Trophoblast cell (in vitro differentiated cells and primary cell): ENCODE results near the gene SHROOM1.
A peak's percentile ranks its signal among the peaks of the same experiment; 100 is the strongest.
"Not testable (repeated sequence)": the region's sequence is repeated elsewhere in the genome, so short reads cannot be mapped to it uniquely, and the experiment has no call there.

Experiments used
- DNase-seq, 2 donors: peaks; one replicate each; pipeline ENCODE4 v3.0.0-alpha.2; 2016
- H2AFZ ChIP-seq: 2 replicates; pipeline ENCODE4 v1.6.1; 2013; ENCODE audit warnings: low read length, moderate library complexity, mild to moderate bottlenecking; ENCODE audit not compliant: insufficient read depth, poor library complexity
- H2AK5ac ChIP-seq: 2 replicates; pipeline ENCODE4 v1.6.1; 2013; ENCODE audit warnings: mild to moderate bottlenecking, low read length
- H2BK120ac ChIP-seq: 2 replicates; pipeline ENCODE4 v1.6.1; 2013; ENCODE audit warnings: low read length, mild to moderate bottlenecking, moderate library complexity; ENCODE audit not compliant: insufficient read depth, poor library complexity
- H2BK12ac ChIP-seq: 2 replicates; pipeline ENCODE4 v1.6.1; 2013; ENCODE audit warnings: mild to moderate bottlenecking, low read length, moderate library complexity
- H2BK5ac ChIP-seq: 2 replicates; pipeline ENCODE4 v1.6.1; 2013; ENCODE audit warnings: low read length, low read depth, moderate library complexity, mild to moderate bottlenecking; ENCODE audit not compliant: poor library complexity
- H3K14ac ChIP-seq: 2 replicates; pipeline ENCODE4 v1.6.1; 2013; ENCODE audit warnings: mild to moderate bottlenecking, low read length
- H3K18ac ChIP-seq: 2 replicates; pipeline ENCODE4 v1.6.1; 2013; ENCODE audit warnings: mild to moderate bottlenecking, low read length
- H3K23ac ChIP-seq: 2 replicates; pipeline ENCODE4 v1.6.1; 2013; ENCODE audit warnings: low read length
- H3K27ac ChIP-seq: 2 replicates; pipeline ENCODE4 v1.5.1; 2013; ENCODE audit warnings: low read depth, mild to moderate bottlenecking, inconsistent platforms, low read length, moderate library complexity
- H3K27me3 ChIP-seq: 2 replicates; pipeline ENCODE4 v1.6.1; 2013; ENCODE audit warnings: inconsistent platforms, mild to moderate bottlenecking, low read length, moderate library complexity; ENCODE audit not compliant: insufficient read depth
- H3K36me3 ChIP-seq, 2 experiments: 1 replicate in 1 of 2; 2 replicates in 1 of 2; pipeline ENCODE4 v1.6.1; 2013; ENCODE audit warnings: low read length in 2 of 2, mild to moderate bottlenecking in 2 of 2, moderate library complexity in 1 of 2; ENCODE audit not compliant: insufficient read depth in 2 of 2, control insufficient read depth in 1 of 2
- H3K4ac ChIP-seq: 2 replicates; pipeline ENCODE4 v1.6.1; 2013; ENCODE audit warnings: low read depth, mild to moderate bottlenecking, low read length, moderate library complexity
- H3K4me1 ChIP-seq, 2 experiments: 1 replicate in 1 of 2; 2 replicates in 1 of 2; pipeline ENCODE4 v1.6.1; 2013; ENCODE audit warnings: low read length in 2 of 2, mild to moderate bottlenecking in 2 of 2, moderate library complexity in 1 of 2; ENCODE audit not compliant: insufficient read depth in 2 of 2, control insufficient read depth in 1 of 2
- H3K4me2 ChIP-seq: 2 replicates; pipeline ENCODE4 v1.6.1; 2013; ENCODE audit warnings: inconsistent platforms, mild to moderate bottlenecking, low read length, moderate library complexity
- H3K4me3 ChIP-seq: 2 replicates; pipeline ENCODE4 v1.5.1; 2013; ENCODE audit warnings: mild to moderate bottlenecking, low read depth, low read length, inconsistent platforms
- H3K79me1 ChIP-seq: one replicate; pipeline ENCODE4 v1.6.1; 2013; ENCODE audit warnings: low read length
- H3K79me2 ChIP-seq: 2 replicates; pipeline ENCODE4 v1.6.1; 2013; ENCODE audit warnings: low read length, mild to moderate bottlenecking; ENCODE audit not compliant: control insufficient read depth, insufficient read depth, poor library complexity
- H3K9ac ChIP-seq: 2 replicates; pipeline ENCODE4 v1.6.1; 2013; ENCODE audit warnings: mild to moderate bottlenecking, low read length
- H3K9me3 ChIP-seq: 2 replicates; pipeline ENCODE4 v1.6.1; 2013; ENCODE audit warnings: low read depth, mild to moderate bottlenecking, control low read depth, inconsistent platforms, low read length; ENCODE audit not compliant: insufficient read depth
- H4K12ac ChIP-seq: 2 replicates; pipeline ENCODE4 v1.6.1; 2013; ENCODE audit warnings: low read depth, mild to moderate bottlenecking, low read length, moderate library complexity
- H4K8ac ChIP-seq: 2 replicates; pipeline ENCODE4 v1.6.1; 2013; ENCODE audit warnings: low read depth, mild to moderate bottlenecking, low read length, moderate library complexity
- H4K91ac ChIP-seq: one replicate; pipeline ENCODE4 v1.6.1; 2013; ENCODE audit warnings: low read depth, mild to moderate bottlenecking, low read length, moderate library complexity
- WGBS: extraction: QIAGEN DNeasy Blood & Tissue Kit; methylation state at CpG from one replicate; pipeline ENCODE4 v1.1.7; 2013; ENCODE audit warnings: missing lambda C conversion rate; ENCODE audit not compliant: insufficient read length, insufficient coverage; ENCODE audit errors: extremely low coverage; 5-methylcytosine and 5-hydroxymethylcytosine counted together

The SHROOM1 gene

GRCh38 chr5:132856011-132856410, 25.6 kb upstream of the SHROOM1 start:
- no peak for DNase-seq
- no peaks in the 10 kb centered on the region for H3K79me1 ChIP-seq
- no peaks in the 10 kb centered on the region for H3K79me2 ChIP-seq
- no peak overlapping the region for H4K8ac ChIP-seq
- no peaks in the 10 kb centered on the region for H3K4me1 ChIP-seq
- no peak overlapping the region for H3K18ac ChIP-seq
- no peak overlapping the region for H2BK5ac ChIP-seq
- no peaks in the 10 kb centered on the region for H3K27me3 ChIP-seq
- no peak overlapping the region for H3K4me2 ChIP-seq
- no peak overlapping the region for H4K91ac ChIP-seq
- H3K27ac ChIP-seq: no peak overlapping the region
- H2AK5ac ChIP-seq: no peak overlapping the region
- H3K9ac ChIP-seq: no peak overlapping the region
- H2BK120ac ChIP-seq: no peak overlapping the region
- no peaks in the 10 kb centered on the region for H3K9me3 ChIP-seq
- no peak overlapping the region for H3K23ac ChIP-seq
- no peak overlapping the region for H3K14ac ChIP-seq
- no peak overlapping the region for H3K4me3 ChIP-seq
- H3K36me3 ChIP-seq: no peaks in the 10 kb centered on the region
- no peak overlapping the region for H2BK12ac ChIP-seq
- no peak overlapping the region for H3K4ac ChIP-seq
- no peak overlapping the region for H4K12ac ChIP-seq
- WGBS: no CpG with 5 or more reads among the region's 3 CpGs
- no peak overlapping the region for H2AFZ ChIP-seq

GRCh38 chr5:132854992-132855391, 24.5 kb upstream of the SHROOM1 start:
- not testable (repeated sequence) for H2AFZ ChIP-seq, H3K4me1 ChIP-seq, H3K9ac ChIP-seq, H3K79me2 ChIP-seq, H3K4ac ChIP-seq, H2BK5ac ChIP-seq, H3K4me2 ChIP-seq, H3K79me1 ChIP-seq, H3K9me3 ChIP-seq, H4K91ac ChIP-seq, H3K27me3 ChIP-seq, H3K4me3 ChIP-seq, H4K12ac ChIP-seq, H3K23ac ChIP-seq, H3K18ac ChIP-seq, H3K14ac ChIP-seq, H3K36me3 ChIP-seq, H2BK12ac ChIP-seq, H3K27ac ChIP-seq, H2AK5ac ChIP-seq, H4K8ac ChIP-seq, H2BK120ac ChIP-seq, DNase-seq
- WGBS: no CpG with 5 or more reads among the region's 5 CpGs

- H3K79me2 ChIP-seq: no peaks in the 10 kb centered on the region
- H2BK12ac ChIP-seq: no peak overlapping the region
- no peak overlapping the region for H4K91ac ChIP-seq
- H3K4me1 ChIP-seq: no peaks in the 10 kb centered on the region
- H3K27me3 ChIP-seq: no peaks in the 10 kb centered on the region
- no peak overlapping the region for H3K27ac ChIP-seq
- no peak overlapping the region for H4K12ac ChIP-seq
- no peak overlapping the region for H4K8ac ChIP-seq
- H3K9me3 ChIP-seq: no peaks in the 10 kb centered on the region
- no peak overlapping the region for H3K4ac ChIP-seq
- H3K18ac ChIP-seq: no peak overlapping the region
- no peak overlapping the region for H3K4me3 ChIP-seq
- no peak overlapping the region for H3K9ac ChIP-seq
- no peak overlapping the region for H2AFZ ChIP-seq
- no peak overlapping the region for H3K23ac ChIP-seq
- no peak overlapping the region for H3K4me2 ChIP-seq
- peak; percentile 13 to 68 for DNase-seq
- H3K36me3 ChIP-seq: no peaks in the 10 kb centered on the region
- no CpG with 5 or more reads among the region's 3 CpGs for WGBS
- H2AK5ac ChIP-seq: no peak overlapping the region
- no peak overlapping the region for H2BK5ac ChIP-seq
- H2BK120ac ChIP-seq: no peak overlapping the region
- no peaks in the 10 kb centered on the region for H3K79me1 ChIP-seq
- no peak overlapping the region for H3K14ac ChIP-seq
Observed at GRCh38 chr5:132854301-132854700, 23.9 kb upstream of the SHROOM1 start.

- H3K18ac ChIP-seq: no peak overlapping the region
- H3K23ac ChIP-seq: no peak overlapping the region
- H3K79me2 ChIP-seq: no peaks in the 10 kb centered on the region
- no peak overlapping the region for H3K4ac ChIP-seq
- no peaks in the 10 kb centered on the region for H3K9me3 ChIP-seq
- H4K12ac ChIP-seq: no peak overlapping the region
- H2BK12ac ChIP-seq: no peak overlapping the region
- H4K8ac ChIP-seq: no peak overlapping the region
- H2AK5ac ChIP-seq: no peak overlapping the region
- H3K4me1 ChIP-seq: no peaks in the 10 kb centered on the region
- H2AFZ ChIP-seq: no peak overlapping the region
- H2BK120ac ChIP-seq: no peak overlapping the region
- H3K27me3 ChIP-seq: no peaks in the 10 kb centered on the region
- DNase-seq: no peak
- H3K27ac ChIP-seq: no peak overlapping the region
- H3K4me2 ChIP-seq: no peak overlapping the region
- WGBS: no CpG with 5 or more reads among the region's 1 CpG
- H3K79me1 ChIP-seq: no peaks in the 10 kb centered on the region
- no peak overlapping the region for H3K9ac ChIP-seq
- H3K14ac ChIP-seq: no peak overlapping the region
- H2BK5ac ChIP-seq: no peak overlapping the region
- no peaks in the 10 kb centered on the region for H3K36me3 ChIP-seq
- H3K4me3 ChIP-seq: no peak overlapping the region
- no peak overlapping the region for H4K91ac ChIP-seq
Observed at GRCh38 chr5:132853790-132854189, 23.3 kb upstream of the SHROOM1 start.
